ENCODE data around the gene NEK2.

GRCh38 chr1:211612786-211613107 lies 62.7 kb downstream of the NEK2 start:
- TF ChIP-seq CTCF (conservative IDR thresholded peaks at IDR 0.05; ENCODE audit: low read depth, low read length) (no peak), EZH2 (IDR thresholded peaks at IDR 0.05; ENCODE audit: borderline replicate concordance, low read depth, low read length, poor library complexity, severe bottlenecking) (no peak)
